HepG2 (cell line): ENCODE results near the gene CUL5. TPM values are rescaled to one million over a fixed set of nuclear protein-coding genes. Genes with fewer than 3 reads are reported as not detected.

Source experiments
- ARID3A ChIP-seq: IDR thresholded peaks from 2 replicates; pipeline ENCODE4 v1.6.1; 2012; ENCODE audit warnings: low read depth, low read length, improper control_type of control experiment
- ATRX ChIP-seq: sonication (generic); formaldehyde crosslinking; IDR thresholded peaks from 2 replicates; pipeline ENCODE4 v1.4.0; 2020; ENCODE audit warnings: missing genetic modification reagents, borderline replicate concordance
- BCLAF1 ChIP-seq: fragments of 450-650 bp; IDR thresholded peaks from 2 replicates; pipeline ENCODE4 v1.6.1; 2017; ENCODE audit warnings: mild to moderate bottlenecking
- CREBL2 ChIP-seq: sonication (generic); formaldehyde crosslinking; IDR thresholded peaks from 2 replicates; pipeline ENCODE4 v1.8.1; 2023; ENCODE audit warnings: missing genetic modification reagents, mild to moderate bottlenecking, borderline replicate concordance
- GLMP ChIP-seq: sonication (generic); formaldehyde crosslinking; IDR thresholded peaks from 2 replicates; pipeline ENCODE4 v1.9.0; 2021; ENCODE audit warnings: missing genetic modification reagents, mild to moderate bottlenecking, borderline replicate concordance
- KAT7 ChIP-seq: IDR thresholded peaks from 2 replicates; pipeline ENCODE4 v1.6.1; 2018; ENCODE audit warnings: borderline replicate concordance, missing compliant biosample characterization
- KLF11 ChIP-seq: IDR thresholded peaks from 2 replicates; pipeline ENCODE4 v1.6.1; 2016; ENCODE audit warnings: missing compliant biosample characterization
- MIER3 ChIP-seq: IDR thresholded peaks from 2 replicates; pipeline ENCODE4 v1.6.1; 2016; ENCODE audit warnings: missing compliant biosample characterization, borderline replicate concordance
- NFYC ChIP-seq: IDR thresholded peaks from 2 replicates; pipeline ENCODE4 v1.6.1; 2016; ENCODE audit warnings: missing genetic modification reagents, missing compliant biosample characterization
- REPIN1 ChIP-seq: sonication (generic); formaldehyde crosslinking; IDR thresholded peaks from 2 replicates; pipeline ENCODE4 v1.8.0; 2022; ENCODE audit warnings: missing genetic modification reagents, low read depth, mild to moderate bottlenecking, borderline replicate concordance
- SNAI1 ChIP-seq: sonication (generic); formaldehyde crosslinking; IDR thresholded peaks from 2 replicates; pipeline ENCODE4 v1.5.0; 2020; ENCODE audit warnings: mild to moderate bottlenecking, missing genetic modification reagents, borderline replicate concordance
- SOX5 ChIP-seq: IDR thresholded peaks from 2 replicates; pipeline ENCODE4 v1.6.1; 2016; ENCODE audit warnings: borderline replicate concordance
- SSRP1 ChIP-seq: IDR thresholded peaks from 2 replicates; pipeline ENCODE4 v1.6.1; 2016; ENCODE audit warnings: control low read depth
- ZNF264 ChIP-seq: sonication (generic); formaldehyde crosslinking; IDR thresholded peaks from 2 replicates; pipeline ENCODE4 v1.4.0; 2020; ENCODE audit warnings: missing genetic modification reagents
- ZNF574 ChIP-seq: sonication (generic); formaldehyde crosslinking; IDR thresholded peaks from 2 replicates; pipeline ENCODE4 v1.4.0; 2020; ENCODE audit warnings: missing genetic modification reagents
- polyA plus RNA-seq, 8 experiments: library from polyadenylated mRNA; depleted of rRNA in 3 of 8; stranded (reverse) in 7 of 8; unstranded in 1 of 8; fragments of >200 nt; fragmentation: Illumina TruSeq in 4 of 8; extraction: Trizol in 4 of 8; gene quantifications; 2 replicates each; pipeline versions ENCODE4 v1.2.1 to v1.2.3, GENCODE V29; 2011 to 2016; ENCODE audit warnings: low read depth in 4 of 8, missing spikeins in 1 of 8, mixed read lengths in 1 of 8; ENCODE audit not compliant: insufficient read depth in 1 of 8
- total RNA-seq, 5 experiments: library from RNA; depleted of rRNA; stranded (reverse); fragments of >200 nt; fragmentation: Illumina TruSeq; extraction: Trizol; gene quantifications; 2 replicates each; pipeline ENCODE4 v1.2.3, GENCODE V29; 2016; ENCODE audit warnings: low read depth in 1 of 5
- TF ChIP-seq, protein P1 (sequence below): sonication (generic); formaldehyde crosslinking; IDR thresholded peaks from 2 replicates; pipeline ENCODE4 v1.8.0; 2022; ENCODE audit warnings: mild to moderate bottlenecking, missing genetic modification reagents, moderate library complexity
- TF ChIP-seq, protein P2 (sequence below): sonication (generic); formaldehyde crosslinking; conservative IDR thresholded peaks from 2 replicates; pipeline ENCODE4 v1.8.1; 2023; ENCODE audit warnings: missing genetic modification reagents

The CUL5 gene
- total and polyA plus RNA-seq, 2 of the 13 experiments (the other 11 are each of a cell fraction or from before 2014, with no cell fraction given): 7.0 to 24.7 TPM

DNA sequence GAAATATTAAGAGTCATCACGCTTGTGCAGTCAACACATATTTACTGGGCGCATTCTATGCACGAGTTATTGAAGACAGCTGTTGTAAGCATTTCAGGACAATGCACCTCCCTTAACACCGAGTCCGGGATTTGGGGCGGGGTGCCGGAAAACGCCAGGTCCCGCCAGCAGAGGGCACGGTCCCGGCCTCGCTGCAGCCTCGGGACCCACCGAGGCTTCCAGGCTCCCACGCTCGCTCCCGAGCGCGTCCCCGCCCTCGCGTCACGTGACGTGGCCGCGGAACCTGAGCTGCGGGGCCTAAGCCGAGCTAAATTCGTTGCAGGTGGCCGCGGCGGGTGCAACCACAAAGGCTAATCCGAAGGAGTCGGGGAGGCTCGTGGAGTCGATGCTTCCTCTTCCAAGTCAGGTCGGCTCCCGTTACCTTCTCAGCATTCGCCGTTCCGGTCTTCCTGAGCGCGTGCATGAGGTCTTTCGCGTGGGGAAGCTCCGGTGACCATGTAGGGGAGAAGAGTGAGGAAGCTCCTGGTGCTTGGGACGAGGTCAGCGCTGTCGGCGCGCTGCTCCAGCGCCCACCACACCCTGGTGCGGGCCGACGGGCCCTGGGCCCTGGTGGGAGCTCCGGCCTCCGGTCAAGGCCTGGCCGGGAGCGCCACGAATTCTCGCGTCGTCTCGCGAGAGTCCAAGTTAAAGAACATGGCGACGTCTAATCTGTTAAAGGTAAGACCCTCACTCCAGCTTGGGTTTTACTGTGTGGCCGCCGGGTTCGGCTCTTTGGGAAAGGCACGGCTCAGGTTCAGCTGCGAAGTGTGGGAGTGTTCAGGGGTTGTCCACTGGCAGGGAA, at the start of gene CUL5 (continued):
- TF ChIP-seq BCLAF1: no peak
- TF ChIP-seq SSRP1: no peak
- no peak for TF ChIP-seq ARID3A
- TF ChIP-seq CREBL2 (CRISPR knock-in tag): no peak
- TF ChIP-seq ZNF574 (CRISPR knock-in tag): peak; percentile 81
- TF ChIP-seq KLF11 (CRISPR knock-in tag): peak; percentile 81; the same call in 1 of the 2 replicates
- 0 out of 2 replicates have a peak, but pooled peaks have one; percentile 84 for TF ChIP-seq KAT7 (CRISPR knock-in tag)
- 0 out of 2 replicates have a peak, but pooled peaks have one; percentile 14 for TF ChIP-seq MIER3 (CRISPR knock-in tag)
- TF ChIP-seq, protein P1, sequence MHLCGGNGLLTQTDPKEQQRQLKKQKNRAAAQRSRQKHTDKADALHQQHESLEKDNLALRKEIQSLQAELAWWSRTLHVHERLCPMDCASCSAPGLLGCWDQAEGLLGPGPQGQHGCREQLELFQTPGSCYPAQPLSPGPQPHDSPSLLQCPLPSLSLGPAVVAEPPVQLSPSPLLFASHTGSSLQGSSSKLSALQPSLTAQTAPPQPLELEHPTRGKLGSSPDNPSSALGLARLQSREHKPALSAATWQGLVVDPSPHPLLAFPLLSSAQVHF (CRISPR knock-in tag): 0 out of 2 replicates have a peak, but pooled peaks have one; percentile 82
- TF ChIP-seq ZNF264 (CRISPR knock-in tag): peak; percentile 52; the same call in 1 of the 2 replicates
- TF ChIP-seq SNAI1 (CRISPR knock-in tag): peak; percentile 94; the same call in 1 of the 2 replicates
- no peak; the same call in 1 of the 2 replicates for TF ChIP-seq GLMP
- no peak for TF ChIP-seq ATRX (CRISPR knock-in tag)
- TF ChIP-seq REPIN1: peak; percentile 66
- TF ChIP-seq SOX5 (CRISPR knock-in tag): no peak
- no peak for TF ChIP-seq NFYC (CRISPR knock-in tag)
- TF ChIP-seq, protein P2, sequence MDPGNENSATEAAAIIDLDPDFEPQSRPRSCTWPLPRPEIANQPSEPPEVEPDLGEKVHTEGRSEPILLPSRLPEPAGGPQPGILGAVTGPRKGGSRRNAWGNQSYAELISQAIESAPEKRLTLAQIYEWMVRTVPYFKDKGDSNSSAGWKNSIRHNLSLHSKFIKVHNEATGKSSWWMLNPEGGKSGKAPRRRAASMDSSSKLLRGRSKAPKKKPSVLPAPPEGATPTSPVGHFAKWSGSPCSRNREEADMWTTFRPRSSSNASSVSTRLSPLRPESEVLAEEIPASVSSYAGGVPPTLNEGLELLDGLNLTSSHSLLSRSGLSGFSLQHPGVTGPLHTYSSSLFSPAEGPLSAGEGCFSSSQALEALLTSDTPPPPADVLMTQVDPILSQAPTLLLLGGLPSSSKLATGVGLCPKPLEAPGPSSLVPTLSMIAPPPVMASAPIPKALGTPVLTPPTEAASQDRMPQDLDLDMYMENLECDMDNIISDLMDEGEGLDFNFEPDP (CRISPR knock-in tag): 0 out of 2 replicates have a peak, but pooled peaks have one; percentile 82
